Activated effector memory CD4-positive, alpha-beta T cell treated with anti-CD3 and anti-CD28 coated beads, Interleukin-2, amount 50 U/mL, for 16 hours (primary cell): ENCODE data around the gene SPTBN5.

Experiments used
- DNase-seq: peaks from one replicate; pipeline ENCODE4 v3.0.0-alpha.2; 2020

The SPTBN5 gene

GRCh38 chr15:41900526-41901380, 6.9 kb upstream of the SPTBN5 start:
- DNase-seq, result no peak

GRCh38 chr15:41899854-41900442, 6.1 kb upstream of the SPTBN5 start:
- DNase-seq, result no peak

GRCh38 chr15:41897363-41897799, 3.5 kb upstream of the SPTBN5 start:
- DNase-seq, result no peak

GRCh38 chr15:41896566-41896965, 2.7 kb upstream of the SPTBN5 start:
- DNase-seq, result no peak

GRCh38 chr15:41895957-41896356, 2.1 kb upstream of the SPTBN5 start:
- no peak for DNase-seq

- no peak for DNase-seq
Observed at GRCh38 chr15:41895491-41895890, 1.6 kb upstream of the SPTBN5 start.

GRCh38 chr15:41894791-41895463, 1.1 kb upstream of the SPTBN5 start:
- peak; percentile 92 for DNase-seq

- no peak for DNase-seq
Observed at GRCh38 chr15:41894251-41894790, 468 bp upstream of the SPTBN5 start.

- DNase-seq, result peak; percentile 68
Observed at GRCh38 chr15:41892621-41893421, 1.0 kb downstream of the SPTBN5 start.

- no peak for DNase-seq
Observed at GRCh38 chr15:41891946-41892345, 1.9 kb downstream of the SPTBN5 start.

GRCh38 chr15:41891226-41891625, 2.6 kb downstream of the SPTBN5 start:
- DNase-seq, result no peak

- no peak for DNase-seq
Observed at GRCh38 chr15:41890050-41890690, 3.7 kb downstream of the SPTBN5 start.

GRCh38 chr15:41888662-41889253, 5.1 kb downstream of the SPTBN5 start:
- no peak for DNase-seq

- no peak for DNase-seq
Observed at GRCh38 chr15:41887893-41888292, 6.0 kb downstream of the SPTBN5 start.

- no peak for DNase-seq
Observed at GRCh38 chr15:41887161-41887560, 6.7 kb downstream of the SPTBN5 start.

GRCh38 chr15:41886741-41887140, 7.1 kb downstream of the SPTBN5 start:
- DNase-seq, result no peak

- DNase-seq, result no peak
Observed at GRCh38 chr15:41885841-41886240, 8.0 kb downstream of the SPTBN5 start.

GRCh38 chr15:41885321-41885720, 8.5 kb downstream of the SPTBN5 start:
- no peak for DNase-seq

- DNase-seq, result no peak
Observed at GRCh38 chr15:41884458-41884857, 9.4 kb downstream of the SPTBN5 start.

GRCh38 chr15:41883484-41883825, 10.4 kb downstream of the SPTBN5 start:
- no peak for DNase-seq

- DNase-seq, result no peak
Observed at GRCh38 chr15:41882689-41883483, 11.0 kb downstream of the SPTBN5 start.
